GM06990 (cell line): Measurements from ENCODE around the gene MSL1.

ENCODE experiments used
- DNase-seq: peaks from one replicate; pipeline ENCODE4 v3.0.0-alpha.2; 2011; ENCODE audit not compliant: insufficient read length; ENCODE audit errors: extremely low read depth
- H3K27me3 ChIP-seq: replicated peaks from 2 replicates; pipeline ENCODE4 v1.6.0; 2011; ENCODE audit warnings: low read length; ENCODE audit not compliant: control insufficient read depth, insufficient read depth
- H3K36me3 ChIP-seq: 2 replicates; pipeline ENCODE4 v1.5.1; 2011; ENCODE audit warnings: low read length; ENCODE audit not compliant: control insufficient read depth, insufficient read depth
- H3K4me3 ChIP-seq: replicated peaks from 2 replicates; pipeline ENCODE4 v1.5.1; 2011; ENCODE audit warnings: low read depth, mild to moderate bottlenecking, control low read depth, low read length
- TF ChIP-seq, protein P1 (sequence below): IDR thresholded peaks from 2 replicates; pipeline ENCODE4 v1.5.1; 2011; ENCODE audit warnings: low read length, control low read depth, mild to moderate bottlenecking, inconsistent platforms; ENCODE audit not compliant: insufficient read depth, poor library complexity, severe bottlenecking

MSL1 gene

GRCh38 chr17:40159456-40159855 is 37.7 kb downstream of the MSL1 start:
- Histone ChIP-seq H3K4me3 (no peak overlapping the region), H3K36me3 (peaks cover 11% of the 10 kb centered on the region), H3K27me3 (no peaks in the 10 kb centered on the region)
- TF ChIP-seq, protein P1, sequence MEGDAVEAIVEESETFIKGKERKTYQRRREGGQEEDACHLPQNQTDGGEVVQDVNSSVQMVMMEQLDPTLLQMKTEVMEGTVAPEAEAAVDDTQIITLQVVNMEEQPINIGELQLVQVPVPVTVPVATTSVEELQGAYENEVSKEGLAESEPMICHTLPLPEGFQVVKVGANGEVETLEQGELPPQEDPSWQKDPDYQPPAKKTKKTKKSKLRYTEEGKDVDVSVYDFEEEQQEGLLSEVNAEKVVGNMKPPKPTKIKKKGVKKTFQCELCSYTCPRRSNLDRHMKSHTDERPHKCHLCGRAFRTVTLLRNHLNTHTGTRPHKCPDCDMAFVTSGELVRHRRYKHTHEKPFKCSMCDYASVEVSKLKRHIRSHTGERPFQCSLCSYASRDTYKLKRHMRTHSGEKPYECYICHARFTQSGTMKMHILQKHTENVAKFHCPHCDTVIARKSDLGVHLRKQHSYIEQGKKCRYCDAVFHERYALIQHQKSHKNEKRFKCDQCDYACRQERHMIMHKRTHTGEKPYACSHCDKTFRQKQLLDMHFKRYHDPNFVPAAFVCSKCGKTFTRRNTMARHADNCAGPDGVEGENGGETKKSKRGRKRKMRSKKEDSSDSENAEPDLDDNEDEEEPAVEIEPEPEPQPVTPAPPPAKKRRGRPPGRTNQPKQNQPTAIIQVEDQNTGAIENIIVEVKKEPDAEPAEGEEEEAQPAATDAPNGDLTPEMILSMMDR, result no peak
- DNase-seq, result no peak

- DNase-seq, result no peak
- H3K27me3 ChIP-seq, result no peaks in the 10 kb centered on the region
- H3K36me3 ChIP-seq, result peaks cover 27% of the 10 kb centered on the region
- H3K4me3 ChIP-seq, result no peak overlapping the region
- TF ChIP-seq, protein P1, result no peak
These were observed 46.0 kb downstream of the MSL1 start for GRCh38 chr17:40167685-40168261.

GRCh38 chr17:40168262-40168832 is 46.6 kb downstream of the MSL1 start:
- TF ChIP-seq, protein P1, result peak; percentile 73
- DNase-seq, result no peak
- H3K4me3 ChIP-seq, result no peak overlapping the region
- H3K27me3 ChIP-seq, result no peaks in the 10 kb centered on the region
- peaks cover 27% of the 10 kb centered on the region for H3K36me3 ChIP-seq

- TF ChIP-seq, protein P1, result no peak
- H3K36me3 ChIP-seq, result peaks cover 23% of the 10 kb centered on the region
These were observed 48.6 kb downstream of the MSL1 start for GRCh38 chr17:40170325-40170724.

GRCh38 chr17:40171750-40172149 is 50.0 kb downstream of the MSL1 start:
- Histone ChIP-seq H3K36me3 (peaks cover 27% of the 10 kb centered on the region), H3K27me3 (no peaks in the 10 kb centered on the region), H3K4me3 (no peak overlapping the region)
- TF ChIP-seq, protein P1, result no peak
- DNase-seq, result no peak

More at GRCh38 chr17:40170325-40170724, 48.6 kb downstream of the MSL1 start:
- DNase-seq, result no peak
- Histone ChIP-seq H3K27me3 (no peaks in the 10 kb centered on the region), H3K4me3 (no peak overlapping the region)
